Subcutaneous adipose tissue (tissue), 4 donors: ENCODE measurements around the gene SIDT1. TPM values are rescaled to one million over a fixed set of nuclear protein-coding genes. Genes with fewer than 3 reads are reported as not detected.

Source experiments
- total RNA-seq, 4 donors: library from RNA; depleted of rRNA; stranded (reverse); fragments of >200 nt; gene quantifications; one replicate each; pipeline ENCODE4 v1.1.0, GENCODE V29; 2016
- TF ChIP-seq, protein P1 (sequence below): fragments of 450-650 bp; IDR thresholded peaks from one replicate; pipeline ENCODE4 v1.5.1; 2016; ENCODE audit warnings: low read depth, mild to moderate bottlenecking, control low read depth, antibody characterized with exemption, moderate library complexity

Gene SIDT1
- total RNA-seq, 4 donors from 2014 or later: 2.3 to 5.3 (median 3.9) TPM

DNA sequence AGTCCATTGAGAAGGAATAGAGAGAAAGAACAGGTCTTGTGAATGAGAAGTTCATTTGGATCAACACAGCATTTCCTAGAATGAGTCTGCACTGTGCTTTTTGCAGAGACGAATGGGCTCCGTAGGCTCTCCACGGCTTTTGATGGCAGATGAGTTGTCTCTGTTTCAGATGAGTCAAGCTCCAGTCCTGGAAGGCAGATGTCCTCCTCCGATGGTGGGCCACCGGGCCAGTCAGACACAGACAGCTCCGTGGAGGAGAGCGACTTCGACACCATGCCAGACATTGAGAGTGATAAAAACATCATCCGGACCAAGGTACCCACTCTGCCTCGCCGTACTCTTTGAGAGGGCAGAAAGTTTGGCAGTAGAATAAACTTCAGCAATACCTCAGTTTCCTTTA, 70.5 kb downstream of the SIDT1 start:
- TF ChIP-seq, protein P1, sequence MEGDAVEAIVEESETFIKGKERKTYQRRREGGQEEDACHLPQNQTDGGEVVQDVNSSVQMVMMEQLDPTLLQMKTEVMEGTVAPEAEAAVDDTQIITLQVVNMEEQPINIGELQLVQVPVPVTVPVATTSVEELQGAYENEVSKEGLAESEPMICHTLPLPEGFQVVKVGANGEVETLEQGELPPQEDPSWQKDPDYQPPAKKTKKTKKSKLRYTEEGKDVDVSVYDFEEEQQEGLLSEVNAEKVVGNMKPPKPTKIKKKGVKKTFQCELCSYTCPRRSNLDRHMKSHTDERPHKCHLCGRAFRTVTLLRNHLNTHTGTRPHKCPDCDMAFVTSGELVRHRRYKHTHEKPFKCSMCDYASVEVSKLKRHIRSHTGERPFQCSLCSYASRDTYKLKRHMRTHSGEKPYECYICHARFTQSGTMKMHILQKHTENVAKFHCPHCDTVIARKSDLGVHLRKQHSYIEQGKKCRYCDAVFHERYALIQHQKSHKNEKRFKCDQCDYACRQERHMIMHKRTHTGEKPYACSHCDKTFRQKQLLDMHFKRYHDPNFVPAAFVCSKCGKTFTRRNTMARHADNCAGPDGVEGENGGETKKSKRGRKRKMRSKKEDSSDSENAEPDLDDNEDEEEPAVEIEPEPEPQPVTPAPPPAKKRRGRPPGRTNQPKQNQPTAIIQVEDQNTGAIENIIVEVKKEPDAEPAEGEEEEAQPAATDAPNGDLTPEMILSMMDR: no peak

DNA sequence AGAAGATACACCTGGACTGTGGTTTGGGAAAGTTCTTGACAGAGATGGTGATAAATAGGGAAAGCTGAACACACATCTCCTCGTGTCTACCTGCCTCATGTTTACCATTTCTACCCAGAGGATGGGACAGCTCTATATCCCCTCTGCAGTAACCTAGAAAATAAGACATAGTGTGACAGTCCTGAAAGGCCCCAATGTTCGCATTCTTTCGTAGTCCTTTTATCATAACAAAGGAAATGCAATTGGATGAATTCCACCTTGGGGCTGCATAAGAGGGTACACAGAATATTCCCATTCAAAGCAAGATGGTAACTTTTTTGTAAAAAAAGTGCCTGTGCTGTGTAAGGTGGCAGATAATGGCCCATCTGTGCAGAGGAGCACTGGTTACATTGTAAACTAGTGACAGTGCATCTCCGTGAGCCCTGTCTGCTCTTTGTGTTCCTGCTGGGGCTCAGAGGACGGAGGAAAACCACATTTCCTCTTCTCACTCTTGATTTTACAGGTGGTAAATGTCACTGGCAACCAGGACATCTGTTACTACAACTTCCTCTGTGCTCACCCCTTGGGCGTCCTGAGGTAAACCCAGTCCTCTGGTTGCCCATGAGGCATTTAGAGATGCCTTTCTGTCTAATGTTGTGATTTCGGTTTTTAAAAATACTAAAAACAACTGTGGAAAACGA, 74.3 kb downstream of the SIDT1 start:
- TF ChIP-seq, protein P1: no peak

DNA sequence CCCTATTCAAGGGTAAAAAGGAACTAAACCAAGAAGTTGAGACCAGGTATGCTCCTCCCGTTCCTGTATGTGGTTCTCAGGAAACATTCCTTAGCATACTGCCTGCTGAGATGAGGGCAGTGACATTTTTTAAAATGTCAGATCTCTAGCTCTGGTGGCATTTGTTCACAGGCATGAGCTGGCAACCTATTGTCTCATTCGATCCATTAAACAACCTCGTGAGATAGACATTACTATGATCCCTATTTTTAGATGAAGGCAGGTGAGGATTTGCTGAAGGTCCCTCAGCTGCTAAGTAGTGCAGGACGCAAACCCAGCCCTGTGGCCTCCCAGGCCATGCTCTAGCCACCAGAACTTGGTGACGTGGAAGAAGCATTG, 74.9 kb downstream of the SIDT1 start:
- TF ChIP-seq, protein P1: no peak

DNA sequence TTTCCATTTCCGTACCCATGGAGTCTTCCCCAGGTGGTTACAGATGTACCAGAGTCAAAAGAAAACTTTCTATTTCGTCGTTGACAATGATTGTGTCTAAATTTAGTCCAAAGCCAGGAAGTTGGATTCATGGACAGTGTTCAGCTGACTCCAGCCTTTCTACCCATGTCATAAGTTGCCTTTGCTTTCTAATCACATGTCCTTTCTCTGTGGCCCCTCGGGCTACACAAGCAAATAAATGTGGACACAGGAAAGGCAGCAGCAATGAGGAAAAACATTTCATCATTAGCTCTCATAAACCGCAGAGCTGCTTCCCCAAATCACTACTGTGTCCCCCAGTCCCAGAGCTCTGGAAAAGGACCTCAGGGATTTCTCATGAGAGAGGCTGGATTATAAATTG, 82.0 kb downstream of the SIDT1 start:
- TF ChIP-seq, protein P1: no peak

DNA sequence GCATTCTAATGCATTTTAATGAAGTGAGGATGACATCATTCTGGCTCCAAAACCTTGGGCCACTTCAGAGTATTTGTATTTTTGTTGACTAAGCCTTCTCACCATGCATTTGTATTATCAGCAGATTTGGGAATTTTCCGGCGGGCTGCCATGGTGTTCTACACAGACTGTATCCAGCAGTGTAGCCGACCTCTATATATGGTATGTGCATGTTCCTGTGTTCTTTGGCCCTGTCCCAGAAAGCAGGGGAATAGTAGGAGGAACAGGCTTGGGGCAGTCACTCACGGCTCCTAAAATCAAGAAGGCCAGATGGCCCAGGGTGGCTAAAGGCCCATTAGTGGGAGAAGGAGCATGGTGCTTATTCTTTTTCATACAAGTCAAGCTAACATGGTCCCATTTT, 83.6 kb downstream of the SIDT1 start:
- TF ChIP-seq, protein P1: no peak

DNA sequence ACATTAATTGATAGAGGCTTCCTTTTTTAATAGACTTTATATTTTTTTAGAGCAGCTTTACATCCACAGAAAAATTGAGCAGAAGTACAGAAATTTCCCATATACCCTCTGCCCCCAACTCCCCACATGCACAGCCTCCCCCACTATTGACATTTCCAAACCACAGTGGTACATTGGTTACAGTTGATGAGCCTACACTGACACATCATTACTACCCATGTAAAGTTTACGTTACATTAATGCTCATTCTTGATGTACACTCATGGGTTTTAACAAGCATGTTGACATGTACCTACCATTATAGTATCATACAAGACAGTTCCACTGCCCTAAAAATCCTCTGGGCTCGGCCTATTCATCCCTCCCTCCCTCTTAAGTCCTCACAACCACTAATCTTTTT, 85.4 kb downstream of the SIDT1 start:
- TF ChIP-seq, protein P1: no peak

DNA sequence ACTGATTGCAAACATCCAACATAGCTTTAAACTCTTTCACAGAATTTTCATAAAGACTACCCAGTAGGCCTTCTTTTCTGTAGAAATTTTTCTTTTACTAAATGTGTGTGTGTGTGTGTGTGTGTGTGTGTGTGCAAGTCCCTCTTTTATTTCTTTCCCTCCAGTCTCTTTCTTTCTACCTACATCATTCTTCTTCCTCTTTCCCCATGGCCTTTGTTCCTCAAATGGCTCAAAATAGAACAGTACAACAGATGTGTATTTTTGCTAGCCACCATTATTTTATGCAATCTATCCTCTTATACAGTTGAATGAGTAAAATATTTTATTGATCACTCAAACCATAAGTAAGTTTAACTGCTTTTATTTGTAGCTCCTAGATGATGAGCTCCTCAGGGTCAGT, 87.7 kb downstream of the SIDT1 start:
- TF ChIP-seq, protein P1: no peak
